IMR-90 (cell line): ENCODE measurements around the gene SPACA7. TPM values are rescaled to one million over a fixed set of nuclear protein-coding genes. Genes with fewer than 3 reads are reported as not detected.

Experiments used
- ATAC-seq: fragments of 200-7000 bp; cut with Tn5 transposase; 2 replicates; pipeline ENCODE4 v1.9.1; 2020; ENCODE audit warnings: low read depth, mild to moderate bottlenecking, moderate library complexity
- BruUV-seq: library from RNA; stranded (reverse); fragments of 400-500 nt; replicated peaks from 2 replicates; lab custom pipeline; 2021; lab: Mats Ljungman, UMichigan
- CTCF ChIA-PET: fragments of 300-600 bp; formaldehyde crosslinking; extraction: SDS; loops from one replicate; lab custom pipeline; 2021; ENCODE audit warnings: antibody characterized with exemption; lab: Yijun Ruan, JAX
- POLR2A ChIA-PET: fragments of 300-600 bp; sonication (Branson Sonifier 250); formaldehyde crosslinking; loops from one replicate; lab custom pipeline; 2022; ENCODE audit warnings: antibody characterized with exemption; ENCODE audit not compliant: unreplicated experiment; lab: Charles Lee
- DNase-seq: peaks from one replicate; pipeline ENCODE4 v3.0.0; 2013
- H2AFZ ChIP-seq: replicated peaks from 2 replicates; pipeline ENCODE3; 2013; ENCODE audit warnings: low read length, mild to moderate bottlenecking; ENCODE audit not compliant: poor library complexity
- H2AK5ac ChIP-seq: 2 replicates; pipeline ENCODE4 v1.6.1; 2013; ENCODE audit warnings: low read depth, low read length, inconsistent platforms
- H2AK9ac ChIP-seq: replicated peaks from 2 replicates; pipeline ENCODE3; 2013; ENCODE audit warnings: mild to moderate bottlenecking, low read depth, low read length, moderate library complexity; ENCODE audit not compliant: poor library complexity
- H2BK120ac ChIP-seq: 2 replicates; pipeline ENCODE4 v1.6.1; 2013; ENCODE audit warnings: low read depth, low read length, inconsistent platforms
- H2BK15ac ChIP-seq: 3 replicates; pipeline ENCODE4 v1.6.1; 2013; ENCODE audit warnings: low read depth, low read length, inconsistent platforms
- H2BK20ac ChIP-seq: 2 replicates; pipeline ENCODE4 v1.6.1; 2013; ENCODE audit warnings: low read depth, mild to moderate bottlenecking, inconsistent platforms, low read length, moderate library complexity
- H2BK5ac ChIP-seq: 2 replicates; pipeline ENCODE4 v1.6.1; 2013; ENCODE audit warnings: mild to moderate bottlenecking, low read depth, low read length, inconsistent platforms; ENCODE audit not compliant: poor library complexity, severe bottlenecking
- H3K14ac ChIP-seq: replicated peaks from 2 replicates; pipeline ENCODE4 v1.6.1; 2013; ENCODE audit warnings: low read depth, low read length, inconsistent platforms
- H3K18ac ChIP-seq: 2 replicates; pipeline ENCODE4 v1.6.1; 2013; ENCODE audit warnings: low read depth, low read length, control low read depth
- H3K23ac ChIP-seq: 2 replicates; pipeline ENCODE4 v1.6.1; 2013; ENCODE audit warnings: low read depth, low read length, inconsistent platforms
- H3K27ac ChIP-seq: 2 replicates; pipeline ENCODE4 v1.5.1; 2013; ENCODE audit warnings: mild to moderate bottlenecking, control low read depth, low read length; ENCODE audit not compliant: insufficient read depth
- H3K27me3 ChIP-seq: 2 replicates; pipeline ENCODE4 v1.6.1; 2013; ENCODE audit warnings: low read length; ENCODE audit not compliant: control insufficient read depth, insufficient read depth
- H3K36me3 ChIP-seq: 2 replicates; pipeline ENCODE4 v1.6.1; 2013; ENCODE audit warnings: low read length, mixed read lengths; ENCODE audit not compliant: control insufficient read depth, insufficient read depth
- H3K4ac ChIP-seq: 2 replicates; pipeline ENCODE4 v1.6.1; 2013; ENCODE audit warnings: low read depth, low read length, inconsistent platforms
- H3K4me1 ChIP-seq: 2 replicates; pipeline ENCODE4 v1.6.1; 2013; ENCODE audit warnings: low read length, mixed read lengths; ENCODE audit not compliant: control insufficient read depth, insufficient read depth
- H3K4me2 ChIP-seq: 2 replicates; pipeline ENCODE4 v1.6.1; 2013; ENCODE audit warnings: low read depth, mild to moderate bottlenecking, control low read depth, low read length, moderate library complexity
- H3K4me3 ChIP-seq: 2 replicates; pipeline ENCODE4 v1.5.1; 2013; ENCODE audit warnings: low read depth, mild to moderate bottlenecking, control low read depth, low read length, moderate library complexity; ENCODE audit not compliant: insufficient read depth
- H3K56ac ChIP-seq: 2 replicates; pipeline ENCODE4 v1.6.1; 2013; ENCODE audit warnings: low read length, inconsistent platforms; ENCODE audit not compliant: insufficient read depth; ENCODE audit errors: extremely low read depth
- H3K79me1 ChIP-seq, 2 experiments: 2 replicates each; pipeline ENCODE4 v1.6.1; 2013; ENCODE audit warnings: low read length in 2 of 2, inconsistent platforms in 1 of 2, low read depth in 1 of 2
- H3K9ac ChIP-seq: 2 replicates; pipeline ENCODE4 v1.6.1; 2013; ENCODE audit warnings: low read depth, low read length, control low read depth
- H3K9me1 ChIP-seq: 2 replicates; pipeline ENCODE4 v1.6.1; 2013; ENCODE audit warnings: low read length, inconsistent platforms; ENCODE audit not compliant: insufficient read depth
- H3K9me3 ChIP-seq: 2 replicates; pipeline ENCODE4 v1.6.1; 2013; ENCODE audit warnings: low read length; ENCODE audit not compliant: control insufficient read depth, insufficient read depth
- H4K20me1 ChIP-seq: 2 replicates; pipeline ENCODE4 v1.6.1; 2013; ENCODE audit warnings: low read length, inconsistent platforms; ENCODE audit not compliant: insufficient read depth
- H4K5ac ChIP-seq: 2 replicates; pipeline ENCODE4 v1.6.1; 2013; ENCODE audit warnings: mild to moderate bottlenecking, low read depth, low read length, control low read depth
- H4K8ac ChIP-seq, 2 experiments: 2 replicates each; pipeline ENCODE4 v1.6.1; 2013; ENCODE audit warnings: low read depth in 2 of 2, low read length in 2 of 2, control low read depth in 1 of 2, inconsistent platforms in 1 of 2
- H4K91ac ChIP-seq: 2 replicates; pipeline ENCODE4 v1.6.1; 2013; ENCODE audit warnings: low read depth, low read length, inconsistent platforms; ENCODE audit not compliant: insufficient read depth
- BHLHE40 ChIP-seq: fragments of 150-350 bp; IDR thresholded peaks from 2 replicates; pipeline ENCODE4 v1.6.1; 2016; ENCODE audit warnings: mild to moderate bottlenecking, low read depth, low read length
- CEBPB ChIP-seq: IDR thresholded peaks from 2 replicates; pipeline ENCODE4 v1.6.1; 2012; ENCODE audit warnings: low read depth, low read length, improper control_type of control experiment
- CTCF ChIP-seq: conservative IDR thresholded peaks from 2 replicates; pipeline ENCODE4 v1.5.1; 2012; ENCODE audit warnings: mild to moderate bottlenecking, low read depth, low read length, improper control_type of control experiment
- ELK1 ChIP-seq: fragments of 150-350 bp; IDR thresholded peaks from 2 replicates; pipeline ENCODE4 v1.6.1; 2016; ENCODE audit warnings: low read depth, mild to moderate bottlenecking, low read length, moderate library complexity, borderline replicate concordance
- FOS ChIP-seq: fragments of 150-350 bp; IDR thresholded peaks from 2 replicates; pipeline ENCODE4 v1.6.1; 2016; ENCODE audit warnings: low read depth, low read length
- MAFK ChIP-seq: IDR thresholded peaks from 2 replicates; pipeline ENCODE4 v1.6.1; 2012; ENCODE audit warnings: low read depth, low read length, improper control_type of control experiment
- MAZ ChIP-seq: IDR thresholded peaks from 2 replicates; pipeline ENCODE4 v1.6.1; 2012; ENCODE audit warnings: low read depth, mild to moderate bottlenecking, low read length, improper control_type of control experiment, moderate library complexity, borderline replicate concordance
- NFE2L2 ChIP-seq: fragments of 150-350 bp; IDR thresholded peaks from 2 replicates; pipeline ENCODE4 v1.6.1; 2016; ENCODE audit warnings: low read depth, mild to moderate bottlenecking, low read length
- POLR2A ChIP-seq: IDR thresholded peaks from 2 replicates; pipeline ENCODE4 v1.6.1; 2012; ENCODE audit warnings: mild to moderate bottlenecking, low read depth, low read length
- RAD21 ChIP-seq: IDR thresholded peaks from 2 replicates; pipeline ENCODE4 v1.6.1; 2012; ENCODE audit warnings: low read length, improper control_type of control experiment
- RCOR1 ChIP-seq: IDR thresholded peaks from 2 replicates; pipeline ENCODE4 v1.6.1; 2012; ENCODE audit warnings: mild to moderate bottlenecking, low read length, improper control_type of control experiment; ENCODE audit not compliant: insufficient replicate concordance
- RFX5 ChIP-seq: IDR thresholded peaks from 2 replicates; pipeline ENCODE4 v1.8.0; 2012; ENCODE audit warnings: low read depth, mild to moderate bottlenecking, low read length, moderate library complexity
- SMC3 ChIP-seq: fragments of 150-350 bp; IDR thresholded peaks from 2 replicates; pipeline ENCODE4 v1.6.1; 2016; ENCODE audit warnings: low read depth, mild to moderate bottlenecking, antibody characterized with exemption, low read length, moderate library complexity
- WGBS, 2 experiments: methylation state at CpG; one replicate each; pipeline versions ENCODE4 v1.1.5 to v1.1.7; 2013; ENCODE audit warnings: missing lambda C conversion rate in 2 of 2; ENCODE audit not compliant: insufficient read length in 1 of 2; ENCODE audit errors: extremely low coverage in 2 of 2; 5-methylcytosine and 5-hydroxymethylcytosine counted together
- dilution Hi-C: fragments of 300-500 bp; cut with HindIII; formaldehyde crosslinking; loops from one replicate; pipeline ENCODE4 v1.14.3; 2018; ENCODE audit warnings: low sequenced_read_pairs; ENCODE audit not compliant: unreplicated experiment
- in situ Hi-C: fragments of 300-500 bp; cut with MboI; formaldehyde crosslinking; loops from 3 replicates; pipeline ENCODE4 v1.14.3; 2019; ENCODE audit warnings: low sequenced_read_pairs, inconsistent platforms, mixed read lengths
- intact Hi-C: fragments of 100-400 bp; cut with micrococcal nuclease; formaldehyde crosslinking; loops from 2 replicates; pipeline ENCODE4 v1.10.0; 2022
- polyA plus RNA-seq, 3 experiments: library from polyadenylated mRNA; depleted of rRNA; stranded (reverse); fragments of >200 nt; gene quantifications; 2 replicates each; pipeline ENCODE4 v1.2.3, GENCODE V29; 2012; ENCODE audit warnings: low replicate concordance in 1 of 3
- total RNA-seq: library from RNA; depleted of rRNA; stranded (reverse); fragments of >200 nt; gene quantifications from 2 replicates; pipeline ENCODE4 v1.2.3, GENCODE V29; 2012

The SPACA7 gene
- total and polyA plus RNA-seq, 2 of the 4 experiments (the other 2 are of a cell fraction): not detected

- in situ Hi-C loops (loop anchor here (5.0 kb wide), 1 partner anchor 970 kb away; no protein-coding TSS in a partner anchor), dilution Hi-C loops (no loop called here), intact Hi-C loops (loop anchor here (10.0 kb wide), 1 partner anchor 1377 kb away; no protein-coding TSS in a partner anchor)
- H3K79me1 ChIP-seq: no peaks in the 10 kb centered on the region
- H3K4me2 ChIP-seq: no peak overlapping the region
- no peak overlapping the region for H4K8ac ChIP-seq
- no peak overlapping the region for H3K4me3 ChIP-seq
- H3K4me1 ChIP-seq: no peaks in the 10 kb centered on the region
- no peak overlapping the region for H3K56ac ChIP-seq
- no peak overlapping the region for H2BK120ac ChIP-seq
- no peak overlapping the region for H2BK15ac ChIP-seq
- no peak overlapping the region for H4K5ac ChIP-seq
- H3K18ac ChIP-seq: no peak overlapping the region
- H3K9me3 ChIP-seq: no peaks in the 10 kb centered on the region
- POLR2A ChIA-PET: no interaction called here
- H3K9me1 ChIP-seq: no peaks in the 10 kb centered on the region
- H3K27ac ChIP-seq: no peak overlapping the region
- no peak overlapping the region for H2AK9ac ChIP-seq
- 100% methylated on average over 1 of the region's 19 CpGs; no CpG with 5 or more reads in 1 of the 2 experiments for WGBS, 2 experiments
- H3K27me3 ChIP-seq: peaks cover 9% of the 10 kb centered on the region
- H2AK5ac ChIP-seq: no peak overlapping the region
- no peak overlapping the region for H2BK20ac ChIP-seq
- no peak overlapping the region for H2AFZ ChIP-seq
- no peak overlapping the region for H3K14ac ChIP-seq
- TF ChIP-seq FOS (no peak), RFX5 (no peak), BHLHE40 (no peak), POLR2A (no peak), RCOR1 (no peak), RAD21 (no peak), CTCF (no peak), MAZ (no peak), CEBPB (no peak), SMC3 (no peak), MAFK (no peak), ELK1 (no peak), NFE2L2 (no peak)
- CTCF ChIA-PET: no interaction called here
- ATAC-seq (no peak), DNase-seq (no peak)
- no peak overlapping the region for H4K91ac ChIP-seq
- H3K4ac ChIP-seq: no peak overlapping the region
- no TSS peak for BruUV-seq
- no peak overlapping the region for H2BK5ac ChIP-seq
- H4K20me1 ChIP-seq: no peaks in the 10 kb centered on the region
- no peak overlapping the region for H3K23ac ChIP-seq
- no peaks in the 10 kb centered on the region for H3K36me3 ChIP-seq
- H3K9ac ChIP-seq: no peak overlapping the region
These were observed 65.7 kb downstream of the SPACA7 start for GRCh38 chr13:112441779-112442310.
